ENCODE data around the gene AGBL3. TPM values are rescaled to one million over a fixed set of nuclear protein-coding genes. Genes with fewer than 3 reads are reported as not detected.

Gene AGBL3
- total and polyA plus RNA-seq, 8 donors = 0.91 to 4.4 (median 2.7) TPM

DNA sequence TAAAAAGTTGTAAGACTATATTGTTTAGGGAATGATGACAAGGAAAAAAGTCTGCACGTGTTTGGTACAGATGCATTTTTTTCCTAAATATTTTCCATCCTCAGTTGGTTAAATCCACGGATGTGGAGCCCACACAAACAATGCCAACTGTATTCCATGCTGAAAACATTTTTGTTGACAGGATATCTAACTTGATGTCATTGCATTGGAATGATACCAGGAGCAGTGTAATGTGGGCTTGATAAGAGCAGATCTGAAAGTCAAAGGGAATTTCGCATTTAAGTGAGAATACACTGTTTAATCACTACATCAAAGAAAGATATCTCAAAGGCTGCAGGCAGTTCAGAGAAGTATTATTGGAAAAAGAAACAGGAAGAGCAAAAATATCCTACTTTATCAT, 112.1 kb downstream of the AGBL3 start:
- ATAC-seq = peak in 2 of 4 donors; percentile 35 to 54
- H3K27ac ChIP-seq = peak overlapping the region in 2 of 4 donors; percentile 13 to 15
- H3K4me1 ChIP-seq = peaks cover 0 to 8% (median 0%) of the 10 kb centered on the region in 3 donors
- TF ChIP-seq, protein P1, sequence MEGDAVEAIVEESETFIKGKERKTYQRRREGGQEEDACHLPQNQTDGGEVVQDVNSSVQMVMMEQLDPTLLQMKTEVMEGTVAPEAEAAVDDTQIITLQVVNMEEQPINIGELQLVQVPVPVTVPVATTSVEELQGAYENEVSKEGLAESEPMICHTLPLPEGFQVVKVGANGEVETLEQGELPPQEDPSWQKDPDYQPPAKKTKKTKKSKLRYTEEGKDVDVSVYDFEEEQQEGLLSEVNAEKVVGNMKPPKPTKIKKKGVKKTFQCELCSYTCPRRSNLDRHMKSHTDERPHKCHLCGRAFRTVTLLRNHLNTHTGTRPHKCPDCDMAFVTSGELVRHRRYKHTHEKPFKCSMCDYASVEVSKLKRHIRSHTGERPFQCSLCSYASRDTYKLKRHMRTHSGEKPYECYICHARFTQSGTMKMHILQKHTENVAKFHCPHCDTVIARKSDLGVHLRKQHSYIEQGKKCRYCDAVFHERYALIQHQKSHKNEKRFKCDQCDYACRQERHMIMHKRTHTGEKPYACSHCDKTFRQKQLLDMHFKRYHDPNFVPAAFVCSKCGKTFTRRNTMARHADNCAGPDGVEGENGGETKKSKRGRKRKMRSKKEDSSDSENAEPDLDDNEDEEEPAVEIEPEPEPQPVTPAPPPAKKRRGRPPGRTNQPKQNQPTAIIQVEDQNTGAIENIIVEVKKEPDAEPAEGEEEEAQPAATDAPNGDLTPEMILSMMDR (IDR thresholded peaks at IDR 0.05) = no peak
- FAIRE-seq = no peak
- H3K4me3 ChIP-seq = no peak overlapping the region
- no peak for DNase-seq
- intact Hi-C loops (cut with DNase I) = no loop called here
- H3K9me3 ChIP-seq = no peaks in the 10 kb centered on the region
- H3K27me3 ChIP-seq = no peaks in the 10 kb centered on the region
- WGBS, 2 donors = 23 to 26% methylated on average over 3 of the region's 3 CpGs
- H3K36me3 ChIP-seq = no peaks in the 10 kb centered on the region

DNA sequence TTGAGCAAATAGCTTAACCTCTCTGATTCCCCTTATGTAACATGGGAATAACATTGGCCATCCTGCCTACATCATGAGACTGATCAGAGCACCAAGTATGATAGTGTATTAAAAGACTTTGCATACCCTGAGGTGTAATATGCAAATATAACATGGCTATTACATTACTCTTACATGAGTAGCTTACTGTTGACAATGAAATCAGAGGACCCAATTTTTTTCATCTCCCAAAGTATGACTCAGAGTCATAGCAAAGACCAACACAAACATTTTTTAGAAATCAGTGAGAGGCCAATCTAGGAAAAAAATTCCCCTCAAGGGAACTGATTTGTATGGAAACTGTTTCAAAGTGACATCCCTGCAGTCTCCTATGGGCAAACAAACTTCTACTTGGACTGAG, 114.5 kb downstream of the AGBL3 start:
- Histone ChIP-seq H3K36me3 (no peaks in the 10 kb centered on the region), H3K9me3 (no peaks in the 10 kb centered on the region), H3K27me3 (no peaks in the 10 kb centered on the region), H3K4me3 (no peak overlapping the region), H3K4me1 (peaks cover 0 to 8% (median 0%) of the 10 kb centered on the region in 3 donors), H3K27ac (no peak overlapping the region)
- TF ChIP-seq, protein P1 (IDR thresholded peaks at IDR 0.05) = no peak
- no peak for FAIRE-seq
- no peak for ATAC-seq
- no peak for DNase-seq
- intact Hi-C loops (cut with DNase I) = no loop called here

DNA sequence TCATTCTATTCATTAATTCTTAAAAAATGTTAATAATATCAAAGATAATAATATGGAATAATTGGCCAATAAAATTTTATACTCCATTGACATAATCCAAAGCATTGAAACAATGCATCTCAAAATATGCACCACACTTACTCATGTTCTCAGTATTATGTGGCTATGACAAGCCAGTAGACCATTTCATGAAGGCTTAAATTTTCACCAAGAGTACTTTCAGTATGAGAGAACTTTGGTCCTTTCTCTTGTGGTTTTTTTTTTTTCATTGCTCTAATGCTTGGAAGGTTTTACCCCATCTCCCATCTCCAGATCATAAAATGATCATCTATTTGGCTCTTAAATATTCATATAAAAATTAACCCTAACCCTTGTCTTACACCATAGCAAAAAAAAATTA, 116.1 kb downstream of the AGBL3 start:
- Histone ChIP-seq H3K27me3 (no peaks in the 10 kb centered on the region), H3K4me3 (no peak overlapping the region), H3K36me3 (no peaks in the 10 kb centered on the region), H3K9me3 (no peaks in the 10 kb centered on the region), H3K4me1 (peaks cover 0 to 8% (median 0%) of the 10 kb centered on the region in 3 donors), H3K27ac (no peak overlapping the region)
- DNase-seq (no peak), FAIRE-seq (no peak), ATAC-seq (no peak)
- TF ChIP-seq, protein P1 (IDR thresholded peaks at IDR 0.05) = no peak
- intact Hi-C loops (cut with DNase I) = no loop called here

DNA sequence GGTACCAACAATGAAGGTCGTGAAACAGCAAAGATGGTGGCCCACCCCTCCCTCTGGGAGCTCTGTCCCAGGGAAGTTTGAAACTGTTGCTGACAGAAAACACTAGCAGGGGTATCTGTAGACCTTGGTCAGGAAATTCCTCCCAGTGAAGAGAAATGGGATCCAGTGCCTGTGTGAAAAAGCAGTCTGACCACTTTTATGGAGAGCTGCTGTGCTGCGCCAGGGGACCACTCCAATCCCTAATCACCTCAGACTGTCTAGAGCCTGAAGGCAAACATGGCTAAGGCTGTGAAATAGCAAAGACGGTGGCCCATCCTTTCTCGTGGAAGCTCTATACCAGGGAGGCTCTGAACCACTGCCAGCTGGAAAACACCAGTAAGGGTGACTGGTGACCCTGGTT, 123.3 kb downstream of the AGBL3 start:
- 81 to 88% methylated on average over 4 of the region's 4 CpGs for WGBS, 2 donors
- Histone ChIP-seq H3K27ac (no peak overlapping the region), H3K27me3 (no peaks in the 10 kb centered on the region), H3K4me1 (no peaks in the 10 kb centered on the region), H3K4me3 (no peak overlapping the region), H3K36me3 (no peaks in the 10 kb centered on the region), H3K9me3 (no peaks in the 10 kb centered on the region)
- no peak for FAIRE-seq
- TF ChIP-seq, protein P1 (IDR thresholded peaks at IDR 0.05) = no peak
- intact Hi-C loops (cut with DNase I) = no loop called here
- no peak for ATAC-seq
- no peak for DNase-seq

DNA sequence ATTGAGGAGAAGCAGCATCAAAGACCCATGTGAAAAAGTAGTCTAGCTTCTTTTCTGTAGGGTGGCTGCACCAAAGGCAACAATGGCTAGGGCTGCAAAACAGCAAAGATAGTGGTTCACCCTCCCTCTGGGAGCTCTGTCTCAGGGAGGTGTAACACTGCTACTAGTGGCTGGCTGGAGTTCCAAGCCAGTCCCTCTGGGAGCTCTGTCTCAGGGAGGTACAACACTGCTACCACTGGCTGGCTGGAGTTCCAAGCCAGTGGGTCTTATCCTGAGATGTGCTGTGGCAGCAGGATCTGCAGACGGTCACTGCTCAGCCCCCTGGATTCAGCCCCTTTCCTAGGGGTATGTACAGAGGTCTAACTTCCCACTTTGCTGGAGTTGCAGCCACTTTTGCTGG, 123.7 kb downstream of the AGBL3 start:
- TF ChIP-seq, protein P1 (IDR thresholded peaks at IDR 0.05) = no peak
- ATAC-seq (no peak), DNase-seq (no peak), FAIRE-seq (no peak)
- Histone ChIP-seq H3K4me3 (no peak overlapping the region), H3K4me1 (no peaks in the 10 kb centered on the region), H3K27ac (no peak overlapping the region), H3K36me3 (no peaks in the 10 kb centered on the region), H3K9me3 (no peaks in the 10 kb centered on the region), H3K27me3 (no peaks in the 10 kb centered on the region)
- intact Hi-C loops (cut with DNase I) = no loop called here
- WGBS, 2 donors = 96 to 100% methylated on average over 1 of the region's 1 CpG

Measured in pancreas (tissue), 10 donors.